ENCODE results near the gene GRID1.
A peak's percentile ranks its signal among the peaks of the same experiment; 100 is the strongest.

The GRID1 gene

DNA sequence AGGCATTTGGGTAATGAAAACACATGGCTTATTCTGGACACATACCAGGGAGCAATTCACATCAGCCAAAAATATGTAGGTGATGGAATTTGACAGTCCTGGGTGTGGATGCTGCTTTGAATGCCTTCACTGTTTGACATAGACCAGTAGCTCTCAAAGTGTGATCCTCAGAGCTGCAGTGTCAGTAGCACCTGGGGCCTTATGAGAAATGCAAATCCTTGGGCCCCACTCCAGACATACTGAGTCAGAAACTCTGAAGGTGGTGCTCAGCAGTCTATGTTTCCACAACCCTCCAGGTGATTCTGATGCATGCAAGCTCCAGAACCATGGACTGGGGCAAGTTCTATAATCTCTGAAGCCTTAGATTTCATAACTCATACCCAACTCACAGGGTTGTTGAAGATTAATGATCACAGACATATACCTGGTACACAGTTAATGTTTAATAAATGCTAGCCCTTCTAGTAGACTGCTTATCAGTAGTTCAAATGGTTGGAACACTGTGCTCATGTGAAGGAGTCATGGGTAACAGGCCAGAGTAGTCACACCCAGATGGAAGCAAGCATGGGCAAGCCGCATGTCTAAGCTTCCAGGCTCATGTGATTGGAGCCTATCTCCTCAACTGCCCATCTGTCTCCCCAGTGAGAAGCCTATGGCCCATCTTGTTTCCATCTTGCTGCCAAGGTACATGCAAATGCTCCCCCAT, 715.7 kb downstream of the GRID1 start:
- no peak overlapping the region for H3K14ac ChIP-seq (ENCODE audit: low read length in 2 of 2)
- no peak overlapping the region for H3K4me3 ChIP-seq (ENCODE audit: insufficient read depth in 1 of 2, low read depth in 1 of 2, low read length in 2 of 2)
- H3K4me1 ChIP-seq (ENCODE audit: control insufficient read depth, insufficient read depth, low read depth, low read length): peaks cover 11% of the 10 kb centered on the region
- 100% methylated on average over 1 of the region's 1 CpG for WGBS
- no peak overlapping the region for H3K4ac ChIP-seq (ENCODE audit: low read depth in 1 of 2, low read length in 2 of 2)
- no peak overlapping the region for H2BK12ac ChIP-seq (ENCODE audit: low read length in 2 of 2)
- H3K9me3 ChIP-seq (ENCODE audit: control insufficient read depth, low read length): no peaks in the 10 kb centered on the region
- H3K36me3 ChIP-seq (ENCODE audit: control insufficient read depth in 1 of 2, insufficient read depth in 2 of 2, low read depth in 1 of 2, low read length in 2 of 2): no peaks in the 10 kb centered on the region
- no peak overlapping the region for H3K27ac ChIP-seq (ENCODE audit: low read length, poor library complexity, severe bottlenecking)
- H4K8ac ChIP-seq (ENCODE audit: low read length): no peak overlapping the region
- H3K9ac ChIP-seq (ENCODE audit: low read length): no peak overlapping the region
- DNase-seq: no peak
- no peak overlapping the region for H2AK5ac ChIP-seq (ENCODE audit: low read length, severe bottlenecking)
- no peak overlapping the region for H2AFZ ChIP-seq (ENCODE audit: low read depth, low read length)
- no peak overlapping the region for H3K18ac ChIP-seq (ENCODE audit: low read depth in 1 of 2, low read length in 2 of 2)
- no peak overlapping the region for H4K91ac ChIP-seq (ENCODE audit: low read length)
- H3K79me1 ChIP-seq (replicated peaks; ENCODE audit: low read length, poor library complexity, severe bottlenecking): no peaks in the 10 kb centered on the region
- no peak overlapping the region for H2BK5ac ChIP-seq (ENCODE audit: low read depth, low read length, poor library complexity, severe bottlenecking)
- no peak overlapping the region for H3K4me2 ChIP-seq (ENCODE audit: low read length, poor library complexity, severe bottlenecking)
- no peak overlapping the region for H2BK120ac ChIP-seq (ENCODE audit: low read depth, low read length)
- no peak overlapping the region for H3K23ac ChIP-seq (ENCODE audit: low read length in 2 of 2)
- H2BK15ac ChIP-seq (ENCODE audit: low read depth, poor library complexity, severe bottlenecking): no peak overlapping the region
- H3K27me3 ChIP-seq (ENCODE audit: control insufficient read depth in 1 of 2, insufficient read depth in 1 of 2, low read length in 2 of 2): peaks cover 0 to 1% of the 10 kb centered on the region in 2 experiments

DNA sequence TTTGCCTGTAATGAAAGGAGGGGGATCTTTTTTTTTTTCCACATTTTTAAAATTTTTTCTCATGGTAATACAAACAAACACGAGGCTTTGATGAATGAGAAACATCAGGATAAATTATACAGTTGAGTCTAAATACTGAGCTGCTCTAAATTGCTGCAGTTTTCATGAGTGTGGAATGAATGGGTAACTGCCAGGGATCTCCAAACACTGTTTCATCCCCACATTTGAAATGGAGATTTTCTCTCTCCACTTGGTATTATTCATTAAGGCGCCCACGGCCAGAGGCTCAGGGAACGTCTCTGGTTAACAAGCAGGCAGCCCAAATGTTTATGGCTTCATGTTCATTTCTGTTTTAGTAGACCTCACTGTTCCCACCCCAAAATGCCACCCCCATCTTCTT, 717.1 kb downstream of the GRID1 start:
- no peaks in the 10 kb centered on the region for H3K27me3 ChIP-seq (ENCODE audit: control insufficient read depth in 1 of 2, insufficient read depth in 1 of 2, low read length in 2 of 2)
- WGBS: 68% methylated on average over 3 of the region's 4 CpGs
- H3K9ac ChIP-seq (ENCODE audit: low read length): no peak overlapping the region
- no peaks in the 10 kb centered on the region for H3K79me1 ChIP-seq (replicated peaks; ENCODE audit: low read length, poor library complexity, severe bottlenecking)
- DNase-seq: no peak
- no peak overlapping the region for H3K4me3 ChIP-seq (ENCODE audit: insufficient read depth in 1 of 2, low read depth in 1 of 2, low read length in 2 of 2)
- H4K91ac ChIP-seq (ENCODE audit: low read length): no peak overlapping the region
- H2BK5ac ChIP-seq (ENCODE audit: low read depth, low read length, poor library complexity, severe bottlenecking): no peak overlapping the region
- H3K9me3 ChIP-seq (ENCODE audit: control insufficient read depth, low read length): no peaks in the 10 kb centered on the region
- H3K14ac ChIP-seq (ENCODE audit: low read length in 2 of 2): no peak overlapping the region
- no peak overlapping the region for H2BK12ac ChIP-seq (ENCODE audit: low read length in 2 of 2)
- H3K18ac ChIP-seq (ENCODE audit: low read depth in 1 of 2, low read length in 2 of 2): no peak overlapping the region
- no peak overlapping the region for H3K4me2 ChIP-seq (ENCODE audit: low read length, poor library complexity, severe bottlenecking)
- no peak overlapping the region for H3K4ac ChIP-seq (ENCODE audit: low read depth in 1 of 2, low read length in 2 of 2)
- H3K27ac ChIP-seq (ENCODE audit: low read length, poor library complexity, severe bottlenecking): no peak overlapping the region
- no peak overlapping the region for H2BK15ac ChIP-seq (ENCODE audit: low read depth, poor library complexity, severe bottlenecking)
- no peak overlapping the region for H2AFZ ChIP-seq (ENCODE audit: low read depth, low read length)
- H3K23ac ChIP-seq (ENCODE audit: low read length in 2 of 2): no peak overlapping the region
- no peak overlapping the region for H2BK120ac ChIP-seq (ENCODE audit: low read depth, low read length)
- no peak overlapping the region for H2AK5ac ChIP-seq (ENCODE audit: low read length, severe bottlenecking)
- H3K4me1 ChIP-seq (ENCODE audit: control insufficient read depth, insufficient read depth, low read depth, low read length): peaks cover 15% of the 10 kb centered on the region
- H3K36me3 ChIP-seq (ENCODE audit: control insufficient read depth in 1 of 2, insufficient read depth in 2 of 2, low read depth in 1 of 2, low read length in 2 of 2): no peaks in the 10 kb centered on the region
- H4K8ac ChIP-seq (ENCODE audit: low read length): no peak overlapping the region

- Histone ChIP-seq H3K27ac (ENCODE audit: low read length, poor library complexity, severe bottlenecking) (no peak overlapping the region), H3K4me1 (ENCODE audit: control insufficient read depth, insufficient read depth, low read depth, low read length) (peaks cover 18% of the 10 kb centered on the region), H4K8ac (ENCODE audit: low read length) (no peak overlapping the region), H3K4ac (ENCODE audit: low read depth in 1 of 2, low read length in 2 of 2) (no peak overlapping the region), H3K9me3 (ENCODE audit: control insufficient read depth, low read length) (no peaks in the 10 kb centered on the region), H2BK12ac (ENCODE audit: low read length in 2 of 2) (peak overlapping the region in 1 of 2 experiments; percentile 55), H4K91ac (ENCODE audit: low read length) (peak overlapping the region; percentile 46), H2BK120ac (ENCODE audit: low read depth, low read length) (no peak overlapping the region), H3K23ac (ENCODE audit: low read length in 2 of 2) (no peak overlapping the region), H2AFZ (ENCODE audit: low read depth, low read length) (no peak overlapping the region), H3K14ac (ENCODE audit: low read length in 2 of 2) (no peak overlapping the region), H3K4me2 (ENCODE audit: low read length, poor library complexity, severe bottlenecking) (no peak overlapping the region), H3K27me3 (ENCODE audit: control insufficient read depth in 1 of 2, insufficient read depth in 1 of 2, low read length in 2 of 2) (no peaks in the 10 kb centered on the region), H3K4me3 (ENCODE audit: insufficient read depth in 1 of 2, low read depth in 1 of 2, low read length in 2 of 2) (no peak overlapping the region), H2AK5ac (ENCODE audit: low read length, severe bottlenecking) (no peak overlapping the region), H2BK5ac (ENCODE audit: low read depth, low read length, poor library complexity, severe bottlenecking) (no peak overlapping the region), H3K79me1 (replicated peaks; ENCODE audit: low read length, poor library complexity, severe bottlenecking) (no peaks in the 10 kb centered on the region), H2BK15ac (ENCODE audit: low read depth, poor library complexity, severe bottlenecking) (no peak overlapping the region), H3K18ac (ENCODE audit: low read depth in 1 of 2, low read length in 2 of 2) (no peak overlapping the region), H3K9ac (ENCODE audit: low read length) (no peak overlapping the region), H3K36me3 (ENCODE audit: control insufficient read depth in 1 of 2, insufficient read depth in 2 of 2, low read depth in 1 of 2, low read length in 2 of 2) (no peaks in the 10 kb centered on the region)
- WGBS: 81% methylated on average over 6 of the region's 6 CpGs
- peak; percentile 51 for DNase-seq
These were observed 718.3 kb downstream of the GRID1 start for GRCh38 chr10:85648279-85648754.

- Histone ChIP-seq H3K4me1 (ENCODE audit: control insufficient read depth, insufficient read depth, low read depth, low read length) (peaks cover 21% of the 10 kb centered on the region), H3K14ac (ENCODE audit: low read length in 2 of 2) (no peak overlapping the region), H3K36me3 (ENCODE audit: control insufficient read depth in 1 of 2, insufficient read depth in 2 of 2, low read depth in 1 of 2, low read length in 2 of 2) (no peaks in the 10 kb centered on the region), H3K9me3 (ENCODE audit: control insufficient read depth, low read length) (no peaks in the 10 kb centered on the region), H2BK120ac (ENCODE audit: low read depth, low read length) (no peak overlapping the region), H3K4ac (ENCODE audit: low read depth in 1 of 2, low read length in 2 of 2) (no peak overlapping the region), H2AK5ac (ENCODE audit: low read length, severe bottlenecking) (no peak overlapping the region), H3K27me3 (ENCODE audit: control insufficient read depth in 1 of 2, insufficient read depth in 1 of 2, low read length in 2 of 2) (no peaks in the 10 kb centered on the region), H4K91ac (ENCODE audit: low read length) (no peak overlapping the region), H3K23ac (ENCODE audit: low read length in 2 of 2) (no peak overlapping the region), H3K9ac (ENCODE audit: low read length) (no peak overlapping the region), H2AFZ (ENCODE audit: low read depth, low read length) (no peak overlapping the region), H2BK15ac (ENCODE audit: low read depth, poor library complexity, severe bottlenecking) (peak overlapping the region; percentile 27), H2BK12ac (ENCODE audit: low read length in 2 of 2) (no peak overlapping the region), H3K4me3 (ENCODE audit: insufficient read depth in 1 of 2, low read depth in 1 of 2, low read length in 2 of 2) (no peak overlapping the region), H3K79me1 (replicated peaks; ENCODE audit: low read length, poor library complexity, severe bottlenecking) (no peaks in the 10 kb centered on the region), H3K4me2 (ENCODE audit: low read length, poor library complexity, severe bottlenecking) (no peak overlapping the region), H3K18ac (ENCODE audit: low read depth in 1 of 2, low read length in 2 of 2) (no peak overlapping the region), H4K8ac (ENCODE audit: low read length) (no peak overlapping the region), H3K27ac (ENCODE audit: low read length, poor library complexity, severe bottlenecking) (no peak overlapping the region), H2BK5ac (ENCODE audit: low read depth, low read length, poor library complexity, severe bottlenecking) (no peak overlapping the region)
- DNase-seq: no peak
- 94% methylated on average over 4 of the region's 5 CpGs for WGBS
These were observed 718.9 kb downstream of the GRID1 start for GRCh38 chr10:85647741-85648140.

All from mesenchymal stem cell (in vitro differentiated cells and primary cell).